ENCODE data around the gene MED26. TPM values are rescaled to one million over a fixed set of nuclear protein-coding genes. Genes with fewer than 3 reads are reported as not detected.

Gene MED26
- total and polyA plus RNA-seq, 10 of the 15 experiments (the other 5 are each of a cell fraction or from before 2014, with no cell fraction given): 1.1 to 21.4 (median 9.7) TPM

- ATAC-seq (no peak), DNase-seq (ENCODE audit: low read depth, low spot score) (no peak), FAIRE-seq (no peak)
- Histone ChIP-seq H3K9ac (ENCODE audit: control insufficient read depth, insufficient read depth, low read length) (no peak overlapping the region), H3K36me3 (ENCODE audit: control insufficient read depth in 2 of 2, insufficient read depth in 2 of 2, low read length in 1 of 2) (peaks cover 21 to 63% of the 10 kb centered on the region in 2 experiments), H3K4me1 (ENCODE audit: control insufficient read depth, insufficient read depth, low read length) (no peaks in the 10 kb centered on the region), H3K9me3 (replicated peaks; ENCODE audit: control insufficient read depth, insufficient read depth, low read length) (no peaks in the 10 kb centered on the region), H2AFZ (ENCODE audit: control insufficient read depth, low read depth, low read length) (no peak overlapping the region), H3K4me2 (ENCODE audit: control insufficient read depth, insufficient read depth) (no peak overlapping the region), H3K4me3 (no peak overlapping the region), H3K79me2 (ENCODE audit: control insufficient read depth, insufficient read depth, low read length) (no peaks in the 10 kb centered on the region), H4K20me1 (ENCODE audit: control insufficient read depth, insufficient read depth) (no peaks in the 10 kb centered on the region), H3K27me3 (replicated peaks in 1 of 2; ENCODE audit: control insufficient read depth in 2 of 2, insufficient read depth in 2 of 2, low read length in 1 of 2) (no peaks in the 10 kb centered on the region), H3K27ac (ENCODE audit: control insufficient read depth, insufficient read depth) (no peak overlapping the region)
- TF ChIP-seq CHD2 (IDR thresholded peaks at IDR 0.05; ENCODE audit: borderline replicate concordance, low read depth, low read length) (no peak), FOXM1 (IDR thresholded peaks at IDR 0.05; ENCODE audit: low read depth, low read length) (no peak), ZSCAN29 (IDR thresholded peaks at IDR 0.05) (no peak), STAT3 (IDR thresholded peaks at IDR 0.05; ENCODE audit: low read depth, low read length) (no peak), SUPT20H (IDR thresholded peaks at IDR 0.05; ENCODE audit: borderline replicate concordance, control insufficient read depth, low read depth, low read length) (no peak), RAD51 (IDR thresholded peaks at IDR 0.05) (no peak), GABPA (IDR thresholded peaks at IDR 0.05; ENCODE audit: low read depth) (no peak), EZH2 (IDR thresholded peaks at IDR 0.05; ENCODE audit: borderline replicate concordance, control insufficient read depth, low read depth, low read length) (no peak), STAT1 (conservative IDR thresholded peaks at IDR 0.05) (no peak), MLLT1 (IDR thresholded peaks at IDR 0.05) (no peak), TAF1 (IDR thresholded peaks at IDR 0.05; ENCODE audit: borderline replicate concordance, low read depth, low read length) (no peak), HDAC2 (IDR thresholded peaks at IDR 0.05) (no peak), SUZ12 (IDR thresholded peaks at IDR 0.05; ENCODE audit: unreplicated experiment) (no peak), PAX5 (IDR thresholded peaks at IDR 0.05; ENCODE audit: borderline replicate concordance, low read depth, low read length) (no peak)
- TF ChIP-seq, protein P1, sequence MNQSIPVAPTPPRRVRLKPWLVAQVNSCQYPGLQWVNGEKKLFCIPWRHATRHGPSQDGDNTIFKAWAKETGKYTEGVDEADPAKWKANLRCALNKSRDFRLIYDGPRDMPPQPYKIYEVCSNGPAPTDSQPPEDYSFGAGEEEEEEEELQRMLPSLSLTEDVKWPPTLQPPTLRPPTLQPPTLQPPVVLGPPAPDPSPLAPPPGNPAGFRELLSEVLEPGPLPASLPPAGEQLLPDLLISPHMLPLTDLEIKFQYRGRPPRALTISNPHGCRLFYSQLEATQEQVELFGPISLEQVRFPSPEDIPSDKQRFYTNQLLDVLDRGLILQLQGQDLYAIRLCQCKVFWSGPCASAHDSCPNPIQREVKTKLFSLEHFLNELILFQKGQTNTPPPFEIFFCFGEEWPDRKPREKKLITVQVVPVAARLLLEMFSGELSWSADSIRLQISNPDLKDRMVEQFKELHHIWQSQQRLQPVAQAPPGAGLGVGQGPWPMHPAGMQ (IDR thresholded peaks at IDR 0.05; ENCODE audit: borderline replicate concordance): no peak
- TF ChIP-seq, protein P2, sequence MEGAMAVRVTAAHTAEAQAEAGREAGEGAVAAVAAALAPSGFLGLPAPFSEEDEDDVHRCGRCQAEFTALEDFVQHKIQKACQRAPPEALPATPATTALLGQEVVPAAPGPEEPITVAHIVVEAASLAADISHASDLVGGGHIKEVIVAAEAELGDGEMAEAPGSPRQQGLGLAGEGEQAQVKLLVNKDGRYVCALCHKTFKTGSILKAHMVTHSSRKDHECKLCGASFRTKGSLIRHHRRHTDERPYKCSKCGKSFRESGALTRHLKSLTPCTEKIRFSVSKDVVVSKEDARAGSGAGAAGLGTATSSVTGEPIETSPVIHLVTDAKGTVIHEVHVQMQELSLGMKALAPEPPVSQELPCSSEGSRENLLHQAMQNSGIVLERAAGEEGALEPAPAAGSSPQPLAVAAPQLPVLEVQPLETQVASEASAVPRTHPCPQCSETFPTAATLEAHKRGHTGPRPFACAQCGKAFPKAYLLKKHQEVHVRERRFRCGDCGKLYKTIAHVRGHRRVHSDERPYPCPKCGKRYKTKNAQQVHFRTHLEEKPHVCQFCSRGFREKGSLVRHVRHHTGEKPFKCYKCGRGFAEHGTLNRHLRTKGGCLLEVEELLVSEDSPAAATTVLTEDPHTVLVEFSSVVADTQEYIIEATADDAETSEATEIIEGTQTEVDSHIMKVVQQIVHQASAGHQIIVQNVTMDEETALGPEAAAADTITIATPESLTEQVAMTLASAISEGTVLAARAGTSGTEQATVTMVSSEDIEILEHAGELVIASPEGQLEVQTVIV (IDR thresholded peaks at IDR 0.05; ENCODE audit: borderline replicate concordance, partially characterized antibody): no peak
- TF ChIP-seq, protein P3, sequence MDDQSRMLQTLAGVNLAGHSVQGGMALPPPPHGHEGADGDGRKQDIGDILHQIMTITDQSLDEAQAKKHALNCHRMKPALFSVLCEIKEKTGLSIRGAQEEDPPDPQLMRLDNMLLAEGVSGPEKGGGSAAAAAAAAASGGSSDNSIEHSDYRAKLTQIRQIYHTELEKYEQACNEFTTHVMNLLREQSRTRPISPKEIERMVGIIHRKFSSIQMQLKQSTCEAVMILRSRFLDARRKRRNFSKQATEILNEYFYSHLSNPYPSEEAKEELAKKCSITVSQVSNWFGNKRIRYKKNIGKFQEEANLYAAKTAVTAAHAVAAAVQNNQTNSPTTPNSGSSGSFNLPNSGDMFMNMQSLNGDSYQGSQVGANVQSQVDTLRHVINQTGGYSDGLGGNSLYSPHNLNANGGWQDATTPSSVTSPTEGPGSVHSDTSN (IDR thresholded peaks at IDR 0.05; ENCODE audit: insufficient replicate concordance, low read depth, low read length): no peak
- ChIA-PET RAD21 (ENCODE audit: unreplicated experiment) (no interaction called here), POLR2A (interaction anchor here (0.5 kb wide), 1 partner anchor 220 kb away, joined by 4 read pairs; no protein-coding TSS in a partner anchor), CTCF (no interaction called here), SMC1A (ENCODE audit: uncharacterized antibody, unreplicated experiment) (no interaction called here)
- 94% methylated on average over 43 of the region's 43 CpGs for whole genome bisulfite sequencing (ENCODE audit: insufficient coverage, insufficient replicate concordance, low lambda C conversion rate, missing lambda C conversion rate)
- in situ Hi-C loops (cut with MboI) (no loop called here), intact Hi-C loops (cut with micrococcal nuclease; ENCODE audit: unreplicated experiment) (no loop called here)
- no TSS peak for BruUV-seq (replicated peaks)
These were observed 97.2 kb downstream of the MED26 start for GRCh38 chr19:16530540-16531379.

All from GM12878 (cell line).